ENCODE results near the gene ZNF346. TPM values are rescaled to one million over a fixed set of nuclear protein-coding genes. Genes with fewer than 3 reads are reported as not detected.

ZNF346 gene
- total and polyA plus RNA-seq, 2 of the 13 experiments (the other 11 are each of a cell fraction or from before 2014, with no cell fraction given), result 8.6 to 19.4 TPM

GRCh38 chr5:177018341-177018740, 4.2 kb upstream of the ZNF346 start:
- no peaks in the 10 kb centered on the region for H3K9me3 ChIP-seq (ENCODE audit: low read length)
- H3K4me3 ChIP-seq (replicated peaks in 1 of 3; ENCODE audit: insufficient read depth in 1 of 3, low read depth in 2 of 3, low read length in 3 of 3), result no peak overlapping the region
- CTCF ChIA-PET (ENCODE audit: low intra/inter-chr PET ratio, low total read pairs), result no interaction called here
- no peak for TF ChIP-seq ZNF292 (CRISPR knock-in tag; IDR thresholded peaks at IDR 0.05; ENCODE audit: borderline replicate concordance, low read depth)
- TF ChIP-seq ATF7-NPFF (CRISPR knock-in tag; IDR thresholded peaks at IDR 0.05; ENCODE audit: low read depth), result no peak
- TF ChIP-seq ZNF350 (CRISPR knock-in tag; IDR thresholded peaks at IDR 0.05; ENCODE audit: borderline replicate concordance, low read depth), result no peak
- TF ChIP-seq, protein P1, sequence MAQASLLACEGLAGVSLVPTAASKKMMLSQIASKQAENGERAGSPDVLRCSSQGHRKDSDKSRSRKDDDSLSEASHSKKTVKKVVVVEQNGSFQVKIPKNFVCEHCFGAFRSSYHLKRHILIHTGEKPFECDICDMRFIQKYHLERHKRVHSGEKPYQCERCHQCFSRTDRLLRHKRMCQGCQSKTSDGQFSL (CRISPR knock-in tag; IDR thresholded peaks at IDR 0.05), result no peak
- TF ChIP-seq CHCHD3 (CRISPR knock-in tag; IDR thresholded peaks at IDR 0.05), result no peak
- no peak for TF ChIP-seq ZNF160 (CRISPR knock-in tag; IDR thresholded peaks at IDR 0.05)
- no peak overlapping the region for H3K4me2 ChIP-seq (ENCODE audit: low read depth, low read length)
- 88% methylated on average over 2 of the region's 2 CpGs for WGBS (ENCODE audit: low lambda C conversion rate)
- in situ Hi-C loops (cut with HindIII; ENCODE audit: extremely low pct_ligation_motif_present, low pct_unique_long_range_greater_than_20kb) (no loop called here), intact Hi-C loops (cut with micrococcal nuclease; ENCODE audit: unreplicated experiment) (no loop called here)
- no peak overlapping the region for H2AFZ ChIP-seq (ENCODE audit: low read length)
- no peaks in the 10 kb centered on the region for H4K20me1 ChIP-seq (ENCODE audit: insufficient read depth, low read length)
- no peak overlapping the region for H3K9ac ChIP-seq (ENCODE audit: insufficient read depth, low read depth, low read length)
- ATAC-seq (no peak), FAIRE-seq (no peak), DNase-seq (ENCODE audit: low spot score) (no peak)
- no peaks in the 10 kb centered on the region; a peak in 1 of 5 replicates for H3K27me3 ChIP-seq (ENCODE audit: control insufficient read depth in 1 of 2, insufficient read depth in 2 of 2, low read length in 2 of 2)
- BruUV-seq (replicated peaks), result no TSS peak
- H3K27ac ChIP-seq (ENCODE audit: extremely low read length, insufficient read depth, low read length), result no peak overlapping the region
- H3K36me3 ChIP-seq (replicated peaks in 1 of 2; ENCODE audit: control insufficient read depth in 1 of 2, insufficient read depth in 2 of 2, low read length in 2 of 2), result no peaks in the 10 kb centered on the region
- POLR2A ChIA-PET, result no interaction called here
- peaks cover 12% of the 10 kb centered on the region for H3K4me1 ChIP-seq (ENCODE audit: insufficient read depth, low read length)
- H3K79me2 ChIP-seq (ENCODE audit: insufficient read depth, low read length), result peaks cover 14% of the 10 kb centered on the region

DNA sequence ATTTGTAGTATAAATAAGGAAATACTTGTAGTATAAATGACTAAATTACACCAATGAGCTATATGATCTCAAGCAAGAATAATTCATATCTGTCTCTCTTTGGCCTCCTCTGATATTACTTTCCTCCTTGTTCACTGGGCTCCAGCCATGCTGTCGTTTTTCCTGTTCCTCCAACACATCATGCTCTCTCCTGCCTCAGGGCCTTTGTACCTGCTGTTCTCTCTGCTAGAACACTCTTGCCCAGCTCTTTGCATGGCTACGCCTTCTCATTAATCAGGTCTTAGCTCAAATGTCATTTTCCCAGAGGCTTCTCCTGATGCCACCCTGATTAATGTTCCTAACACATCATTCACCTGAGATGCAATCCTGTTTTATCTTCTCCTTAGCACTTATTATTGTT, 2.5 kb upstream of the ZNF346 start:
- no peak overlapping the region for H3K27ac ChIP-seq (ENCODE audit: extremely low read length, insufficient read depth, low read length)
- no peaks in the 10 kb centered on the region for H3K9me3 ChIP-seq (ENCODE audit: low read length)
- ChIA-PET CTCF (ENCODE audit: low intra/inter-chr PET ratio, low total read pairs) (no interaction called here), POLR2A (interaction anchor here (1.2 to 2.3 kb wide), 3 partner anchors 11 to 67 kb away, joined by 4 to 14 read pairs (median 5); partner anchors contain the start of genes FGFR4 and UIMC1)
- no peak overlapping the region for H2AFZ ChIP-seq (ENCODE audit: low read length)
- H3K4me3 ChIP-seq (replicated peaks in 1 of 3; ENCODE audit: insufficient read depth in 1 of 3, low read depth in 2 of 3, low read length in 3 of 3), result no peak overlapping the region
- H3K27me3 ChIP-seq (ENCODE audit: control insufficient read depth in 1 of 2, insufficient read depth in 2 of 2, low read length in 2 of 2), result no peaks in the 10 kb centered on the region; a peak in 1 of 5 replicates
- H4K20me1 ChIP-seq (ENCODE audit: insufficient read depth, low read length), result no peaks in the 10 kb centered on the region
- no peak for DNase-seq (ENCODE audit: low spot score)
- BruUV-seq (replicated peaks), result no TSS peak
- H3K9ac ChIP-seq (ENCODE audit: insufficient read depth, low read depth, low read length), result no peak overlapping the region
- H3K36me3 ChIP-seq (replicated peaks in 1 of 2; ENCODE audit: control insufficient read depth in 1 of 2, insufficient read depth in 2 of 2, low read length in 2 of 2), result no peaks in the 10 kb centered on the region
- WGBS (ENCODE audit: low lambda C conversion rate), result 97% methylated on average over 2 of the region's 2 CpGs
- peaks cover 27% of the 10 kb centered on the region for H3K4me1 ChIP-seq (ENCODE audit: insufficient read depth, low read length)
- H3K79me2 ChIP-seq (ENCODE audit: insufficient read depth, low read length), result peaks cover 24% of the 10 kb centered on the region
- in situ Hi-C loops (cut with HindIII; ENCODE audit: extremely low pct_ligation_motif_present, low pct_unique_long_range_greater_than_20kb), result no loop called here
- H3K4me2 ChIP-seq (ENCODE audit: low read depth, low read length), result no peak overlapping the region
- intact Hi-C loops (cut with micrococcal nuclease; ENCODE audit: unreplicated experiment), result no loop called here
- no peak for ATAC-seq
- no peak for FAIRE-seq
- no peak for TF ChIP-seq NONO (IDR thresholded peaks at IDR 0.05)
- no peak for TF ChIP-seq NONO (CRISPR knock-in tag; conservative IDR thresholded peaks at IDR 0.05)
- no peak for TF ChIP-seq SATB2 (CRISPR knock-in tag; IDR thresholded peaks at IDR 0.05)
- TF ChIP-seq, protein P2, sequence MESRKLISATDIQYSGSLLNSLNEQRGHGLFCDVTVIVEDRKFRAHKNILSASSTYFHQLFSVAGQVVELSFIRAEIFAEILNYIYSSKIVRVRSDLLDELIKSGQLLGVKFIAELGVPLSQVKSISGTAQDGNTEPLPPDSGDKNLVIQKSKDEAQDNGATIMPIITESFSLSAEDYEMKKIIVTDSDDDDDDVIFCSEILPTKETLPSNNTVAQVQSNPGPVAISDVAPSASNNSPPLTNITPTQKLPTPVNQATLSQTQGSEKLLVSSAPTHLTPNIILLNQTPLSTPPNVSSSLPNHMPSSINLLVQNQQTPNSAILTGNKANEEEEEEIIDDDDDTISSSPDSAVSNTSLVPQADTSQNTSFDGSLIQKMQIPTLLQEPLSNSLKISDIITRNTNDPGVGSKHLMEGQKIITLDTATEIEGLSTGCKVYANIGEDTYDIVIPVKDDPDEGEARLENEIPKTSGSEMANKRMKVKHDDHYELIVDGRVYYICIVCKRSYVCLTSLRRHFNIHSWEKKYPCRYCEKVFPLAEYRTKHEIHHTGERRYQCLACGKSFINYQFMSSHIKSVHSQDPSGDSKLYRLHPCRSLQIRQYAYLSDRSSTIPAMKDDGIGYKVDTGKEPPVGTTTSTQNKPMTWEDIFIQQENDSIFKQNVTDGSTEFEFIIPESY (CRISPR knock-in tag; IDR thresholded peaks at IDR 0.05), result no peak
- no peak for TF ChIP-seq ZNF30 (CRISPR knock-in tag; IDR thresholded peaks at IDR 0.05)
- TF ChIP-seq TBX2 (CRISPR knock-in tag; IDR thresholded peaks at IDR 0.05; ENCODE audit: borderline replicate concordance), result no peak
- no peak for TF ChIP-seq HOXD1 (CRISPR knock-in tag; IDR thresholded peaks at IDR 0.05)
- no peak for TF ChIP-seq ZSCAN21 (CRISPR knock-in tag; IDR thresholded peaks at IDR 0.05; ENCODE audit: borderline replicate concordance)
- TF ChIP-seq PITX1 (CRISPR knock-in tag; IDR thresholded peaks at IDR 0.05), result no peak
- TF ChIP-seq TOPORS (CRISPR knock-in tag; IDR thresholded peaks at IDR 0.05), result no peak
- TF ChIP-seq KAT7 (CRISPR knock-in tag; IDR thresholded peaks at IDR 0.05; ENCODE audit: borderline replicate concordance), result no peak
- no peak for TF ChIP-seq MED8 (CRISPR knock-in tag; IDR thresholded peaks at IDR 0.05; ENCODE audit: insufficient replicate concordance)
- no peak for TF ChIP-seq GABPA (IDR thresholded peaks at IDR 0.05; ENCODE audit: low read depth, low read length)
- no peak for TF ChIP-seq GABPA (CRISPR knock-in tag; IDR thresholded peaks at IDR 0.05; ENCODE audit: low read depth)
